Breast epithelium (tissue), 3 donors: Measurements from ENCODE around the gene CHST15.

Experiments
- CTCF ChIP-seq, 3 donors: fragments of 450-650 bp; IDR thresholded peaks; one replicate each; pipeline ENCODE4 v1.5.1; 2016 to 2017; ENCODE audit warnings: antibody characterized with exemption in 3 of 3, mild to moderate bottlenecking in 3 of 3, moderate library complexity in 3 of 3
- POLR2A ChIP-seq: fragments of 450-650 bp; IDR thresholded peaks from one replicate; pipeline ENCODE4 v1.6.1; 2016; ENCODE audit warnings: antibody characterized with exemption, mild to moderate bottlenecking, moderate library complexity
- POLR2AphosphoS5 ChIP-seq, 3 donors: sonication (generic); formaldehyde crosslinking; IDR thresholded peaks; one replicate each; pipeline ENCODE4 v1.6.1; 2017; ENCODE audit warnings: antibody characterized with exemption in 3 of 3

- no peak for TF ChIP-seq POLR2AphosphoS5 (IDR thresholded peaks at IDR 0.05)
- no peak for TF ChIP-seq CTCF (IDR thresholded peaks at IDR 0.05)
- TF ChIP-seq POLR2A = no peak
Observed at GRCh38 chr10:124105594-124105993, 12.2 kb upstream of the CHST15 start.
